Heart left ventricle (tissue), 16 donors: ENCODE measurements around the gene TXNDC11. TPM values are rescaled to one million over a fixed set of nuclear protein-coding genes. Genes with fewer than 3 reads are reported as not detected.
A peak's percentile ranks its signal among the peaks of the same experiment; 100 is the strongest.

Experiments used
- ATAC-seq, 4 donors: fragments of 200-7000 bp; cut with Tn5 transposase; one replicate each; pipeline ENCODE4 v1.9.1; 2020 to 2022; ENCODE audit warnings: moderate library complexity in 4 of 4, mild to moderate bottlenecking in 3 of 4, moderate number of reproducible peaks in 1 of 4
- DNase-seq, 5 donors: peaks; one replicate each; pipeline ENCODE4 v3.0.0-alpha.2; 2020
- H3K27ac ChIP-seq, 12 donors: fragments of 200-600 bp; sonication (generic) in 4 of 12; one replicate each; pipeline versions ENCODE4 v1.5.0 to v1.8.0; 2016 to 2022; ENCODE audit warnings: mild to moderate bottlenecking in 2 of 12
- H3K27me3 ChIP-seq, 9 donors: fragments of 200-600 bp; sonication (generic) in 2 of 9; one replicate each; pipeline versions ENCODE4 v1.5.1 to v1.8.0; 2016 to 2022; ENCODE audit warnings: mild to moderate bottlenecking in 3 of 9
- H3K36me3 ChIP-seq, 9 donors: fragments of 200-600 bp; sonication (generic) in 2 of 9; one replicate each; pipeline versions ENCODE4 v1.5.0 to v1.8.0; 2018 to 2022; ENCODE audit warnings: mild to moderate bottlenecking in 2 of 9
- H3K4me1 ChIP-seq, 12 donors: fragments of 200-600 bp; sonication (generic) in 4 of 12; one replicate each; pipeline versions ENCODE4 v1.5.0 to v1.8.0; 2016 to 2022; ENCODE audit warnings: mild to moderate bottlenecking in 3 of 12
- H3K4me3 ChIP-seq, 12 donors: fragments of 200-600 bp; sonication (generic) in 4 of 12; one replicate each; pipeline versions ENCODE4 v1.5.0 to v1.8.0; 2017 to 2022; ENCODE audit warnings: mild to moderate bottlenecking in 9 of 12, moderate library complexity in 4 of 12
- H3K9me3 ChIP-seq, 12 donors: fragments of 200-600 bp; sonication (generic) in 4 of 12; one replicate each; pipeline versions ENCODE4 v1.5.0 to v1.8.0; 2016 to 2022; ENCODE audit warnings: mild to moderate bottlenecking in 1 of 12
- POLR2A ChIP-seq, 2 donors: fragments of 450-650 bp; IDR thresholded peaks; one replicate each; pipeline ENCODE4 v1.6.1; 2017; ENCODE audit warnings: antibody characterized with exemption in 2 of 2, mild to moderate bottlenecking in 2 of 2, moderate library complexity in 2 of 2
- WGBS, 4 donors: extraction: QIAGEN DNeasy Blood & Tissue Kit in 2 of 4; methylation state at CpG; one replicate each; pipeline versions ENCODE4 v1.1.5 to v1.1.7; 2013 to 2018; 5-methylcytosine and 5-hydroxymethylcytosine counted together
- intact Hi-C, 10 donors: fragments of 100-400 bp; cut with DNase I; formaldehyde crosslinking; loops; one replicate each; pipeline versions ENCODE4 v1.11.1 to v1.14.2; 2022
- polyA plus RNA-seq, 2 donors: library from polyadenylated mRNA; stranded (reverse); fragments of 200-250 nt; gene quantifications; one replicate each; pipeline ENCODE4 v1.2.3, GENCODE V29; 2013
- total RNA-seq, 9 donors: library from RNA; depleted of rRNA in 2 of 9; stranded (reverse); fragments of >200 nt in 2 of 9; fragmentation: NEBNext Ultra II Directional in 3 of 9; extraction: Animal tissue kit (Norgen Biotek cat#: 25700) in 3 of 9; gene quantifications; one replicate each; pipeline versions ENCODE4 v1.1.0 to v1.2.4, GENCODE V29; 2016 to 2023
- TF ChIP-seq, protein P1 (sequence below), 12 donors: fragments of 200-600 bp; sonication (generic) in 4 of 12; IDR thresholded peaks; one replicate each; pipeline versions ENCODE4 v1.5.0 to v1.8.0; 2018 to 2022; ENCODE audit warnings: antibody characterized with exemption in 12 of 12, mild to moderate bottlenecking in 5 of 12
- donor health status: ischemic (EF 13 %, LVEDD 7.1; RV severe dilation, severe dysfunction).
- donor health status: healthy with polysubstance abuse.
- donor health status: DM: no; HTN: yes; CAD: no.
- donor health status: DM: no; HTN: no; CAD: no.
- donor health status: ischemic (EF 25% LVEDD 6.9; RV normal size, moderate dysfunction).
- donor health status: ischemic (EF 25% LVEDD 5.7; RV mildly dilated, moderate dysfunction).
- donor health status: healthy.
- donor health status: DM: yes; HTN: yes; CAD: no.
- donor health status: ischemic (EF 35%, LVEDD 5.7; RV mildly dilated, moderate dysfunction).
- donor health status: nonischemic (EF 11% LVEDD 7.7; RV severe dilation, severe dysfunction).
- donor health status: DM: yes; HTN: yes; CAD: no.
- donor health status: PGD.
- donor health status: ischemic (EF 29% LVEDD 5.4; RV normal size, mild dysfunction).
- donor health status: nonischemic (EF 23%, LVEDD 6.1; RV moderate dilation, normal function).

The TXNDC11 gene
- total and polyA plus RNA-seq, 11 donors = 18.9 to 53.1 (median 25.9) TPM

GRCh38 chr16:11675561-11676511 lies 66.8 kb downstream of the TXNDC11 start:
- Histone ChIP-seq H3K4me3 (no peak overlapping the region), H3K4me1 (peaks cover 14 to 97% (median 69%) of the 10 kb centered on the region in 12 donors), H3K9me3 (no peaks in the 10 kb centered on the region), H3K27me3 (no peaks in the 10 kb centered on the region), H3K36me3 (peaks cover 0 to 53% (median 49%) of the 10 kb centered on the region in 9 donors), H3K27ac (peak overlapping the region in 9 of 12 donors; percentile 3 to 76 (median 39))
- ATAC-seq (peak; percentile 12 to 61 (median 36)), DNase-seq (peak in 3 of 5 donors; percentile 47 to 85 (median 75))
- WGBS, 4 donors = 67 to 85% (median 75%) methylated on average over 22 to 42 of the region's 42 CpGs
- intact Hi-C loops = loop anchor here in 2 of 10 donors (2.0 to 5.0 kb wide), 2 partner anchors 36 to 37 kb away; no protein-coding TSS in a partner anchor
- TF ChIP-seq POLR2A (IDR thresholded peaks at IDR 0.05) = no peak
- TF ChIP-seq, protein P1, sequence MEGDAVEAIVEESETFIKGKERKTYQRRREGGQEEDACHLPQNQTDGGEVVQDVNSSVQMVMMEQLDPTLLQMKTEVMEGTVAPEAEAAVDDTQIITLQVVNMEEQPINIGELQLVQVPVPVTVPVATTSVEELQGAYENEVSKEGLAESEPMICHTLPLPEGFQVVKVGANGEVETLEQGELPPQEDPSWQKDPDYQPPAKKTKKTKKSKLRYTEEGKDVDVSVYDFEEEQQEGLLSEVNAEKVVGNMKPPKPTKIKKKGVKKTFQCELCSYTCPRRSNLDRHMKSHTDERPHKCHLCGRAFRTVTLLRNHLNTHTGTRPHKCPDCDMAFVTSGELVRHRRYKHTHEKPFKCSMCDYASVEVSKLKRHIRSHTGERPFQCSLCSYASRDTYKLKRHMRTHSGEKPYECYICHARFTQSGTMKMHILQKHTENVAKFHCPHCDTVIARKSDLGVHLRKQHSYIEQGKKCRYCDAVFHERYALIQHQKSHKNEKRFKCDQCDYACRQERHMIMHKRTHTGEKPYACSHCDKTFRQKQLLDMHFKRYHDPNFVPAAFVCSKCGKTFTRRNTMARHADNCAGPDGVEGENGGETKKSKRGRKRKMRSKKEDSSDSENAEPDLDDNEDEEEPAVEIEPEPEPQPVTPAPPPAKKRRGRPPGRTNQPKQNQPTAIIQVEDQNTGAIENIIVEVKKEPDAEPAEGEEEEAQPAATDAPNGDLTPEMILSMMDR (IDR thresholded peaks at IDR 0.05) = no peak

DNA sequence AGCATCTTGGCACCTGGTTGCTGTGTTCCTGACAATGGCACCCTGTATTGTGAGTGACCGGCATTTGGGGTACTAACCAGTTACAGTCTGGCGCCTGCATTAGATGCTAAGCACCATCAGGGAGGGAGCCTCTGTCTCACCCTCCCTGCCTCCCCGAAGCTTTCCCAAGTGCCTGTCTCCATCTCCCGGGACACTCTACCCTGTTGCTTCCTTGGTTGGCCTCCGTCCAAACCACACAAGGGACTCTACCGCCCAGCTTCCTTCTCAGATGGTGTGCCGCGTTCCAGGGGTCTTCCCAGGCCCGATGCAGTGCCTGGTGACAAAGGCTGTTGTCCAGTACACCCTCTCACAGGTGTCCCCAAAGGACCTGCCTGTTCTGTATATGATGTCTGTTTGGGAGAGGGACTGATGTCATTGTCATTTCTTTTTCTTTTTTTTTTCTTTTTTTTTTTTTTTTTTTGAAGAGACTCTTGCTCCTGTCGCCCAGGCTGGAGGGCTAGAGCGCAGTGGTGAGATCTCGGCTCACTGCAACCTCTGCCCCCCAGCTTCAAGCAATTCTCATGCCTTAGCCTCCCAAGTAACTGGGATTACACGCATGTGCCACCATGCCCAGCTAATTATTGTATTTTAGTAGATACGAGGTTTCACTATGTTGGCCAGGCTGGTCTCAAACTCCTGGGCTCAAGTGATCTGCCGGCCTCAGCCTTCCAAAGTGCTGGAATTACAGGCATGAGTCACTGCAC lies 67.7 kb downstream of the TXNDC11 start:
- no peaks in the 10 kb centered on the region for H3K9me3 ChIP-seq
- peaks cover 14 to 97% (median 76%) of the 10 kb centered on the region in 12 donors for H3K4me1 ChIP-seq
- H3K27ac ChIP-seq = peak overlapping the region in 7 of 12 donors; percentile 42 to 87 (median 72)
- no peak for DNase-seq
- 53 to 65% (median 58%) methylated on average over 15 of the region's 15 CpGs for WGBS, 4 donors
- no peak for ATAC-seq
- no peak overlapping the region for H3K4me3 ChIP-seq
- intact Hi-C loops = loop anchor here in 2 of 10 donors (5.0 kb wide), 1 partner anchor 37 kb away; no protein-coding TSS in a partner anchor
- TF ChIP-seq, protein P1 (IDR thresholded peaks at IDR 0.05) = no peak
- no peak for TF ChIP-seq POLR2A (IDR thresholded peaks at IDR 0.05)
- peaks cover 0 to 44% (median 42%) of the 10 kb centered on the region in 9 donors for H3K36me3 ChIP-seq
- H3K27me3 ChIP-seq = no peaks in the 10 kb centered on the region

DNA sequence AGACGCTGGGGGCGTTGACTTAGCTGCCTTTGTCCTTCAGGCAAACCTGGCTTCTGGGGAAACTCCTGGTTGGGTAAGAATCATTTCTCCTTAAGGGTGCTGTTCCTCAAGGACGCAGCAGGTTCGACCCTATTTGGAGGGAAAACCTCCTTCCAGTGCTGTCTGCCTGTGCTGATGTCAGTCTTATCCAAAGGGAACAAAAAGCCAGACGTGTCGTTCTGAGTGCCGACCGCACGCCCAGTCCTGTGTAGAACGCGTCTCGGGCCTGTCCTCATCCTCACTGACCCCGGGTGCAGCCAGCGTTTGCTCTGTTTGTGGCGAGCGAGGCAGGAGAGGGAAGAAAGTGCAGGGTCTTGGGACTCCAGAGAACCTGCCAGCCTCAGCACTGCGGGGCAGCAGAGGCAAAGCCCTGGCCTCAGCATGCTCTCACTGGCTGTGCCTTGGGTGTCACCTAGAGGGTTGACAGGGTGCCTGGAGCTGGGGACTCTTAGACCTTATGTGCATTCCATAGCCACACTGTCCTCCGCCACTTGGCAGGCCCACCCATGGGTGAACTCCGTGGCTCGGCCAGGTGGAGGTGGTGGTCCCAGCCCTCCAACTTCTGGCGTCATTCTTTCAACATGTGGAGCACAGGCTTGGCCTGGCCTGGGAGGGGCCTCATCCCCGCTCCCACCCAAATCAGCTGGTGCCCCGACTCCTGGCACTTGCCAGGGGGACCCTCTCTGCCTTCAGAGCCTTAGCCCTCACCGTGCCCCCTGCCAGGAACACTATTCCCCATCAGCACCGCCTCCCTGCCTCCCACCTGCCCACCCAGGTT lies 68.4 kb downstream of the TXNDC11 start:
- DNase-seq (peak in 1 of 5 donors; percentile 52), ATAC-seq (peak in 2 of 4 donors; percentile 3 to 15)
- Histone ChIP-seq H3K27ac (peak overlapping the region in 11 of 12 donors; percentile 26 to 87 (median 65)), H3K4me3 (no peak overlapping the region), H3K27me3 (no peaks in the 10 kb centered on the region), H3K36me3 (peaks cover 0 to 37% (median 35%) of the 10 kb centered on the region in 9 donors), H3K9me3 (no peaks in the 10 kb centered on the region), H3K4me1 (peaks cover 14 to 97% (median 79%) of the 10 kb centered on the region in 12 donors)
- 72 to 84% (median 82%) methylated on average over 24 to 25 of the region's 25 CpGs for WGBS, 4 donors
- intact Hi-C loops = loop anchor here in 1 of 10 donors (5.0 kb wide), 1 partner anchor 38 kb away; no protein-coding TSS in a partner anchor
- TF ChIP-seq, protein P1 (IDR thresholded peaks at IDR 0.05) = no peak
- no peak for TF ChIP-seq POLR2A (IDR thresholded peaks at IDR 0.05)
